ENCODE results near the gene SYNGAP1.

DNA sequence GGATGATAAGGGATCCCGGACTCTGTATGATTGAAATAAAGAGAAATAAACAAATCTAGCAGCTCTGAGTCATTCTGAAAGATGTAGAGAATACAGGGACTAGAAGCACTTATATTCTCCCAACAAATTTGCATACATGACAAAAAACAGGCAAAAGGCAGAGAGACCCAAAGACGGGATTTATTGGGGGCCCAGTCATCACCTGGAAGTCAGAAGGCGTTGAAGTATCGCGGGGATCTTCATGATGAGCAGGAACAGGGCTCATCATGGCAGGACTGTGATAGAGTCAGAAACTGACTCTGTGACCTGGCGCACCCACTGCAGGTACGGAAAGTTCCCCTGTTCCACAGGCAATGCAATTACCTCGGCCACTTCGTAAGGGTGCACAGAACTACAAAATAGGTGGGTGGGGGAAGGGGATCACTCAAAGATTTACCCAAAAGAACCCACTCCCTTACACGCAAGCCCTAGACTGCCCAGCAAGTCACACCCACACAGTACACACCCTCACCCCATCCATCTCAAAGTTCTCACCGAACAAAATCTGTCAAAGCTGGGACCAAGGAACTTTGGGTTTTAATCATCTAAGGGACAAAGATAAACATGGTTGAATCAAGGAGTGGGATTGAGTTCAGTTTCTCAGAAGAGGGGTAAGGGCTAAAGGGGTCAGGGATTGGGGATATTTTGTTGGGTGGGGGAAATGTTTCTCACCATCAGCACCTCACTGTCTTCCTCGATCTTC lies 3.3 kb upstream of the SYNGAP1 start:
- TF ChIP-seq, protein P1, sequence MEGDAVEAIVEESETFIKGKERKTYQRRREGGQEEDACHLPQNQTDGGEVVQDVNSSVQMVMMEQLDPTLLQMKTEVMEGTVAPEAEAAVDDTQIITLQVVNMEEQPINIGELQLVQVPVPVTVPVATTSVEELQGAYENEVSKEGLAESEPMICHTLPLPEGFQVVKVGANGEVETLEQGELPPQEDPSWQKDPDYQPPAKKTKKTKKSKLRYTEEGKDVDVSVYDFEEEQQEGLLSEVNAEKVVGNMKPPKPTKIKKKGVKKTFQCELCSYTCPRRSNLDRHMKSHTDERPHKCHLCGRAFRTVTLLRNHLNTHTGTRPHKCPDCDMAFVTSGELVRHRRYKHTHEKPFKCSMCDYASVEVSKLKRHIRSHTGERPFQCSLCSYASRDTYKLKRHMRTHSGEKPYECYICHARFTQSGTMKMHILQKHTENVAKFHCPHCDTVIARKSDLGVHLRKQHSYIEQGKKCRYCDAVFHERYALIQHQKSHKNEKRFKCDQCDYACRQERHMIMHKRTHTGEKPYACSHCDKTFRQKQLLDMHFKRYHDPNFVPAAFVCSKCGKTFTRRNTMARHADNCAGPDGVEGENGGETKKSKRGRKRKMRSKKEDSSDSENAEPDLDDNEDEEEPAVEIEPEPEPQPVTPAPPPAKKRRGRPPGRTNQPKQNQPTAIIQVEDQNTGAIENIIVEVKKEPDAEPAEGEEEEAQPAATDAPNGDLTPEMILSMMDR (IDR thresholded peaks at IDR 0.05): no peak
- TF ChIP-seq EZH2 (IDR thresholded peaks at IDR 0.05) (no peak), EZH2phosphoT487 (IDR thresholded peaks at IDR 0.05) (no peak)
